ENCODE data around the gene RPUSD4.

Gene RPUSD4

DNA sequence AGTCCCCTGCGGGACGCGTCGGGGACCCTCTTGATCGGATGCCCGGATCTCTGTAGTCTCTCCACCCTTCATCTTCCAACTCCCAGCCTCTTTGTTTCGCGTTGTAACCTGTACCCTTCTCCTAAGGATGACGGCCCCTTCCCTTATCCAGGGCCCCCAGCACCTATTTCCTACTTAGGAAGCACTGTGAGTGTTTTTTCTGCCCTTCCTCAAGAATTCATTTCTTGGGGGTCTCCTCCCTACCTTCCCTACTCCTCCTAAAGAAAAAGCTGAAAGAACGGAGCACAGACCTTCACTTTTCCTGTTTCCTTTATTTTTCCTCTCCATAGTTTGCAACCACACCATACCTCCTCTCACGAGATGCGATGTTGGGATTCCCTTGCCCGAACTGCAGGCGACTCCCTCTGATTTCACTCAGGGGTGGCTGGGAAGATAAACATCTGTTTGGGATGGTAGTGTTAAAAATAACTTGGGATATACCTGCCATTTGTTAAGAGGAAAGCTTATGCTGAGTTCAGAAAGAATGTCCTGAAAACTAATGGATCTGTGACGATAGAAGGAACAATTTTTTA lies 725 bp upstream of the RPUSD4 start:
- no peak for DNase-seq (ENCODE audit: low read depth in 2 of 2, low spot score in 1 of 2)

- DNase-seq (ENCODE audit: low read depth in 2 of 2, low spot score in 1 of 2): no peak
Measured at GRCh38 chr11:126210871-126211235, 597 bp downstream of the RPUSD4 start.

- no peak for DNase-seq (ENCODE audit: low read depth in 2 of 2, low spot score in 1 of 2)
Measured at GRCh38 chr11:126207896-126208295, 3.6 kb downstream of the RPUSD4 start.

DNA sequence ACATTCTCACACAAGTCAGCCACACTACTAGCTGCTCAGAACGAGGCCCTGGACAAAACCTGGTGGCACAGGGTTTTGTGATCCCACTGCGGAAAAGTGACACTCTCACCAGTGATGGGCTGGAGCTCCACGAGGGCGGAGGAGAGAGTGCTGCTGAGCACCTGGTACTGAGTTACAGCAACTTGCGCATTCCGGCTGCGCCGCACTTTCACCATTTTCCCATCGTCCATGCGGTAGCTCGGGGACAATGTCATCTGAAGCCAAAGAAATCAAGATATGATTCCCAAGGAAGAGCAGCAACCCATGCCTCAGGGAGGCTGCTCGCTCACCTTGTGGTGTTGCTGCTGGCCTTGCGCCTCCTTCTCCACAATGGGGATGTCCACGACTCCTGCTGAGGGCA lies 6.1 kb downstream of the RPUSD4 start:
- no peak for DNase-seq (ENCODE audit: low read depth in 2 of 2, low spot score in 1 of 2)

GRCh38 chr11:126202646-126203359 lies 8.6 kb downstream of the RPUSD4 start:
- no peak for DNase-seq (ENCODE audit: low read depth in 2 of 2, low spot score in 1 of 2)

DNA sequence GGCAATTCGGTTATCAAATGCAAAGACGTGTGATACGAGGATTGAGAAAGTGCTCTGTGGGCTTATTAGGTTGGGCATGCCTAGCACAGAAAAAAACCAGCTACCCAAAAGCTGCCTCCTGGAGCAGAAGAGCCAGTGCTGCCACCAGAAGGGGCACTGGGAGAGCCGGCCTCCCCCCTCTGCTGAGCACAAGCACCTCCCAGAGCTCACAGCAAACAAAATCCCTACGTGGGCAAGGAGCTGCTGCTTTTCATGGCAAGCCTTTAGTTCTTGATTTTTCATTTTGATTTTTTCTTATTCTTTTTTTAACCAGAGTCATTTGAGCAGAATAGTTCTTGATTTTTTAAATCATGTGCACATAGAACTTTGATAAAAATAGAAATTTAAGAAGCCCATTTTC lies 12.8 kb downstream of the RPUSD4 start:
- no peak for DNase-seq (ENCODE audit: low read depth in 2 of 2, low spot score in 1 of 2)

GRCh38 chr11:126197277-126197939 lies 14.0 kb downstream of the RPUSD4 start:
- DNase-seq (ENCODE audit: low read depth in 2 of 2, low spot score in 1 of 2): no peak

DNA sequence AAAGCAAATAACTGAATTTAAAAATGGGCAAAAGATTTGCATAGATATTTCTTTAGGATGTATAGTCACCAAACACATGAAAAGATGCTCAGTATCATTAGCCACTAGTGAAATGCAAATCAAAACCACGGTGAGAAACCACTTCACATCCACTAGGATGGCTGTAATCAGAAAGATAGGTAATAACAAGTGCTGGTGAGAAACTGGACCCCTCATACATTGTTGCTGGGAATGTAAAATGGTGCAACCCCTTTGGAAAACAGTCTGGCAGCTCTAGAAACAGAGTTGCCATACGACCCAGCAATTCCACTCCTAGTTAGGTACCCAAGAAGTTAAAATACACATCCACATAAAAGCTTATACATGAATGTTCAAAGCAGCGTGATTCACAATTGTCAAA lies 16.3 kb downstream of the RPUSD4 start:
- DNase-seq (ENCODE audit: low read depth in 2 of 2, low spot score in 1 of 2): no peak

DNA sequence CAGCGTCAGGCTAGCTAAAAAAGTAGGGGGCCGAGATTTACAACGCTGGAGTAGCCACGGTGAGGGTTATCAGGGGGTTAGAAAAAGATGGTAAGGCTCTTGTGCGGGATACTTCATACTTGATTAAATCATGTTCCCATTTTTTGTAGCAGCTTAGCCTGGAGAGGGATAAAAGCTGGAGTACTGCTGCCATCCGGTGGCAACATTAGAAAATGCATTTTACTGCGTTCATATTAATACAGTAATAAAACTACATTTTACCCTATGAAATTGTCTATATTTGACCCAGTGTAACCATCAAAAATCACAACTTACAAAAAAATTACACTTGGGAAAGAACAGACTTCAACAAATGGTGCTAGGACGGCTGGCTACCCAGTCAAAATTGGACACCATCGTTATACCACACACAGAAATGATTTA lies 17.3 kb downstream of the RPUSD4 start:
- no peak for DNase-seq (ENCODE audit: low read depth in 2 of 2, low spot score in 1 of 2)

DNA sequence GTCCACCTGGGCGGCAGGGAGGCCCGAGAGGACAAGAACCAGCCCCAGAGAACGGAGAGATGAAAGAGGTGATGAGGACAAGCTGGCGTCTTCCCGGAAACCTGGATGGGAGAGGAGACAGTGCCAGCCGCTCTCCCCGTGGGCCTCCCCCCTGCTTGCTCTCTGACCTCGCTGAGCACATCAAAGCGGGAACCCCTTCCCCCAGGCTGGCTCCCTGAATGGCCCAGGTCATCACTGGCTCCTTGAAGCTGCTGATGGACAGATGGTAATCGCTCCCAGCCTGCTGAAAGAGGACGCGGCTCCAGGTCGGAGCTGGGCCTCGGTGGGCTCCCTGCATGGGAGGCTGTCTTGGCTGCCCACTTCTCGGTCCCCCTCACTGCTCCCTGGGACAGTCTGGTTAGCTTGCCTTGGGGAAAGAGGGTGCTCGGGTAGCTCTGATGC lies 18.4 kb downstream of the RPUSD4 start:
- no peak for DNase-seq (ENCODE audit: low read depth in 2 of 2, low spot score in 1 of 2)

- no peak for DNase-seq (ENCODE audit: low read depth in 2 of 2, low spot score in 1 of 2)
Measured at GRCh38 chr11:126192361-126192760, 19.1 kb downstream of the RPUSD4 start.

GRCh38 chr11:126191379-126192073 lies 19.9 kb downstream of the RPUSD4 start:
- no peak for DNase-seq (ENCODE audit: low read depth in 2 of 2, low spot score in 1 of 2)

- DNase-seq (ENCODE audit: low read depth in 2 of 2, low spot score in 1 of 2): no peak
Measured at GRCh38 chr11:126190792-126191191, 20.7 kb downstream of the RPUSD4 start.

DNA sequence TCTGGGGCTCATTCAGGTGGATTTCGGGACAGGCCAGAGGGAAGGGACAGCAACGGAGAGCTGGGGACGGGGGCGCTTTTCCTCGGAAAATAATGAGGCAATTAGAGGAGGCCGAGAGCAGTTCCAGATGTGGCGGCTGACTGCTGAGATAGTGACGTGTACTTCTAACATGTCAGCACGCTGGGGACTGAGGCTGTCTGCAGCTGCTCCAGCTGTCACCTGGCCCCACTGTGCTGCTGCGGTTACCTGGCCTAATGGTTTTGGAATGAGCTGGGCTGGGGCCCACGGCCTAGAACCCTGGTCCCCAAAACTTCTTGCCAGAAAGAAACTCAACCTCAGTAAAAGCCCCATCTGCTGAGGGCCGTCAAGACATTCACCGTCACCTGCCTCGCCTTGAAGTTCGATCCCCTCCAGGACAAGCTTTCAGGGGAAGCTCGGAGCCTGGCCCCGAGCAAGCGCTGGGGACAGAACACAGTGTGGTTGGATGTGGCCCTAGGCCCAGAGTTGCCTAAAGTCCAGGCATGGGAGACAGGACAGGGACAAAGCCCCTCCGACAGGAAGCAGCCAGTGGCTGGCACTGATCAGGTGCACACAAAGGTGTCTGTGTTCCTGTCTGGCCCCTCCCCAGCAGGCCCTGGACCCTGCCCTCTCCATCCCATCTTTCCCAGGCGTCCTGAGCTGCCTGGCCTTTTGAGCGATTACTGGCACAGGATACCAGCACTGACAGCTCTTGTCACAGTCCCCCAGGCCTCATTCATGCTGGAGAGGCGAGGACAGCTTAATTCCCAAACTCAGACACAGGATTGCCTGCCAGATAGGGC lies 22.1 kb downstream of the RPUSD4 start:
- DNase-seq (ENCODE audit: low read depth in 2 of 2, low spot score in 1 of 2): no peak

- DNase-seq (ENCODE audit: low read depth in 2 of 2, low spot score in 1 of 2): no peak
Measured at GRCh38 chr11:126188332-126189108, 22.9 kb downstream of the RPUSD4 start.

- no peak for DNase-seq (ENCODE audit: low read depth in 2 of 2, low spot score in 1 of 2)
Measured at GRCh38 chr11:126186708-126187529, 24.5 kb downstream of the RPUSD4 start.

DNA sequence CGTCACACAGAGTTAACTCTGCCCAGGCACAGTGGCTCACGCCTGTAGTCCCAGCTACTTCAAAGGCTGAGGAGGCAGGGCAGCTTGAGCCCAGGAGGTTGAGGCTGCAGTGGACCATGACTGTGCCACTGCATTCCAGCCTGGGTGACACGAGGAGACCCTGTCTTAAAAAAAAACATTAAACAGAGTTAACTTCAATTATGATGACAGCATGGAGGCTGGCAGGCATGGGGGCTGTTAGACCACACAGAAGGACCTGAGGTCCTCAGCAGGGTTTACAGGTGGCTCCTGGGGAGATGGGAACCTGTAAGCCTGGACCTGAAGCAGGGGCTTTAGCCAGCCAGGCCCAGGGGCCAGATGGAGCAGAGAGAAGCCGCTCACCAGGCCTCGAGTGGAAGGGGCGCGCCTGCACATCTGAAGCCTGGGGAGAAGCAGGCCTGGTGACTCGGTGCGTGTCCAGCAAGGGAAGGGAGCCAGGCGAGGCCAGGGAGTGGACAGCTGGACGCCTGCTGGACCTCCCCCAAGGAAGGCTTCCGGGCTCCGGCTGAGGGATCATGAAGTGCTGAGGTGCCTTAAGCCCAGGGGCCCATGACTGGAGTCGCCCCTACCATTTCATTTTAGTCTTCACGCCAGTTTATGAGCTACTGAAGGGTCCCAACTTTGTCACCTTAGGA lies 25.3 kb downstream of the RPUSD4 start:
- DNase-seq (ENCODE audit: low read depth in 2 of 2, low spot score in 1 of 2): no peak

DNA sequence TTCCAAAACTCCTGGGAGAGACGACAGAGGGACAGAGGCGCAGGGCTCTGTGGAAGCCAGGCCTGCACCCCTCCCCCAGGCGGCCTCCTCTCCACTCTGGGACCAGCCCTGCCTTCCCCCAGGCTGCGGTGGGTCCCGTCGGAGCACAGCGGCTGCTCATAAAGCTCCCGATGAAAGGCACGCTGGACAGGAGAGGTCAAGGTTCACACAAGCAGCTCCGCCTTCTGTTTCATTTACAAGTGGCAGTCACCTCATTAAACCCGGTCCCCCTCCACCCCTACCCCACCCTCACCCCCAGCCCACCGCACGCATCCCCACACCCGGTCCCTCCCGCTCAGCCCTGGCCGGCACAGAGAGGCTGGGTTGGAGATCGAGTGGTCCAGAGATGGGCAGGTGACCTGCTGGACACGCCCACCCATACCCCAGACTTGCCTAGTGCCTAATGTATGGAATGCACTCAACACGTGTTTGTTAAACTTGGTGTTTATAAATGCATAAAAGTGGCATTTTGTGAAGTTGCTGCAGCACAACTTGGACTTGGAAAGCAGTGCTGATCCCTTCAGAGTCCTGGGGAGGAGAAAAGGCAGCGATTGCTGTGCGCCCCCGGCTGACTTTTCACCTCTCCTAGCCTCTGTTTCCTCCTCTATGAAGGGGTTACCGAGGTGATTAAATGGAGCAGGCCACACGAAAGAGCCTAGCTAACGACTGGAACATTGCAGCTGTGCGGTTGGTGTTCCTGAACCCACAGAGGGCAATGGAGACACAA lies 26.0 kb downstream of the RPUSD4 start:
- DNase-seq (ENCODE audit: low read depth in 2 of 2, low spot score in 1 of 2): no peak

All from stimulated activated CD8-positive, alpha-beta memory T cell treated with anti-CD3 and anti-CD28 coated beads, Interleukin-4, amount 100 ng/mL, for 4 hours (primary cell).